ENCODE results near the gene PRG2. TPM values are rescaled to one million over a fixed set of nuclear protein-coding genes. Genes with fewer than 3 reads are reported as not detected.

Gene PRG2
- total RNA-seq, 1 experiment from 2014 or later = not detected

DNA sequence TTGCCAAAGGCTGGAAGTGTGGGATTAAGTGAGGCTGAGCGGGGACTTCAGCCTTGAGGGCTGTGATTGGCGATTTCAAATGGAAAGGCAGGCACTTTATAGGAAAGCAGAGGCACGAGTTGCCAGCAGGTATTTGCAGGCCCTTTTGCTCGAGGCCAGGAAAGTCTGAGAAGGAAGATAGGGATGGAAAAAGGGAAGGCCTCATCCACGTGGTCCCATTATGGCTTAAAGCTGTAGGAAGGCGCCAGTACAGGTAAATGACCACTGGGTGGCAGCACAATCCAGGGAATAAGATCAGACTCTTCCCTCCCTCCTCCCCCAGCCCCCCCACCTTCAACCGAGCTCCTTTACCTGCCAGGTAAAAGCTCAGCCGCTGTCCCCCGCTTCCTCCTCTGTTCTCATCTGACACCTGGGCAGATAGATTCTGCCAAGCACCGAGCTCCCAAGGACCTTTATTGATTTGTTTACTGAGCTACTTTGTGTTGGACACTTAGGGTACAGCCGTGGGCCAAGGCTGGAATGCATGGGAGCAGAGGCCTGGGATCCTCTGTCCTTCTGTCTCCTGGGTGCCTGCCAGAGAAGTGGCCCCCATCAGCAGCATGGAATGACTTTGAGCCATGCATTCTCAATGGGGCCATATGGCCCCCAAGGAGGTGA, 44.8 kb downstream of the PRG2 start:
- in situ Hi-C loops (cut with HindIII; ENCODE audit: low pct_unique_long_range_greater_than_20kb, low sequenced_read_pairs) = no loop called here

GRCh38 chr11:57344826-57345225, 45.6 kb downstream of the PRG2 start:
- ChIA-PET POLR2A (no interaction called here), CTCF (no interaction called here)
- in situ Hi-C loops (cut with HindIII; ENCODE audit: low pct_unique_long_range_greater_than_20kb, low sequenced_read_pairs) = no loop called here

More for the DNA sequence above, 44.8 kb downstream of the PRG2 start:
- H3K9me3 ChIP-seq (ENCODE audit: control insufficient read depth, insufficient read depth, low read depth, low read length) = no peaks in the 10 kb centered on the region
- H3K27me3 ChIP-seq (ENCODE audit: control insufficient read depth, insufficient read depth, low read length) = no peaks in the 10 kb centered on the region
- H3K27ac ChIP-seq (ENCODE audit: low read length) = no peak overlapping the region
- CTCF ChIA-PET = interaction anchor here (0.5 to 1.1 kb wide), 10 partner anchors 15 to 1222 kb away, joined by 3 to 10 read pairs (median 5); partner anchors contain the start of gene UBE2L6
- TF ChIP-seq CTCF (IDR thresholded peaks at IDR 0.05) (peak; percentile 85), TCF7L2 (IDR thresholded peaks at IDR 0.05; ENCODE audit: low read depth, low read length) (no peak)
- no peak overlapping the region for H3K4me3 ChIP-seq (ENCODE audit: low read depth in 2 of 2, low read length in 2 of 2)
- DNase-seq (ENCODE audit: low read depth, low spot score) = no peak
- no peaks in the 10 kb centered on the region for H3K4me1 ChIP-seq (ENCODE audit: control insufficient read depth, insufficient read depth, low read length)
- BruUV-seq (replicated peaks) = no TSS peak
- no peaks in the 10 kb centered on the region for H3K36me3 ChIP-seq (ENCODE audit: control insufficient read depth, insufficient read depth, low read length)
- POLR2A ChIA-PET = no interaction called here
- intact Hi-C loops (cut with micrococcal nuclease; ENCODE audit: unreplicated experiment) = loop anchor here (2.0 to 10.0 kb wide), 5 partner anchors 112 to 297 kb away; partner anchors contain the start of gene UBE2L6
- peak; percentile 89 for ATAC-seq

More at GRCh38 chr11:57344826-57345225, 45.6 kb downstream of the PRG2 start:
- no TSS peak for BruUV-seq (replicated peaks)
- no peaks in the 10 kb centered on the region for H3K27me3 ChIP-seq (ENCODE audit: control insufficient read depth, insufficient read depth, low read length)
- intact Hi-C loops (cut with micrococcal nuclease; ENCODE audit: unreplicated experiment) = loop anchor here (2.0 to 10.0 kb wide), 5 partner anchors 112 to 297 kb away; partner anchors contain the start of gene UBE2L6
- DNase-seq (ENCODE audit: low read depth, low spot score) (no peak), ATAC-seq (no peak)
- no peak overlapping the region; the same call in 1 of the 2 replicates for H3K27ac ChIP-seq (ENCODE audit: low read length)
- no peaks in the 10 kb centered on the region for H3K4me1 ChIP-seq (ENCODE audit: control insufficient read depth, insufficient read depth, low read length)
- no peak overlapping the region for H3K4me3 ChIP-seq (ENCODE audit: low read depth in 2 of 2, low read length in 2 of 2)
- H3K36me3 ChIP-seq (ENCODE audit: control insufficient read depth, insufficient read depth, low read length) = no peaks in the 10 kb centered on the region
- no peaks in the 10 kb centered on the region for H3K9me3 ChIP-seq (ENCODE audit: control insufficient read depth, insufficient read depth, low read depth, low read length)
- no peak for TF ChIP-seq TCF7L2 (IDR thresholded peaks at IDR 0.05; ENCODE audit: low read depth, low read length)
- no peak for TF ChIP-seq SIN3A (IDR thresholded peaks at IDR 0.05; ENCODE audit: borderline replicate concordance, insufficient read depth, low read depth, low read length)
- TF ChIP-seq, protein P1, sequence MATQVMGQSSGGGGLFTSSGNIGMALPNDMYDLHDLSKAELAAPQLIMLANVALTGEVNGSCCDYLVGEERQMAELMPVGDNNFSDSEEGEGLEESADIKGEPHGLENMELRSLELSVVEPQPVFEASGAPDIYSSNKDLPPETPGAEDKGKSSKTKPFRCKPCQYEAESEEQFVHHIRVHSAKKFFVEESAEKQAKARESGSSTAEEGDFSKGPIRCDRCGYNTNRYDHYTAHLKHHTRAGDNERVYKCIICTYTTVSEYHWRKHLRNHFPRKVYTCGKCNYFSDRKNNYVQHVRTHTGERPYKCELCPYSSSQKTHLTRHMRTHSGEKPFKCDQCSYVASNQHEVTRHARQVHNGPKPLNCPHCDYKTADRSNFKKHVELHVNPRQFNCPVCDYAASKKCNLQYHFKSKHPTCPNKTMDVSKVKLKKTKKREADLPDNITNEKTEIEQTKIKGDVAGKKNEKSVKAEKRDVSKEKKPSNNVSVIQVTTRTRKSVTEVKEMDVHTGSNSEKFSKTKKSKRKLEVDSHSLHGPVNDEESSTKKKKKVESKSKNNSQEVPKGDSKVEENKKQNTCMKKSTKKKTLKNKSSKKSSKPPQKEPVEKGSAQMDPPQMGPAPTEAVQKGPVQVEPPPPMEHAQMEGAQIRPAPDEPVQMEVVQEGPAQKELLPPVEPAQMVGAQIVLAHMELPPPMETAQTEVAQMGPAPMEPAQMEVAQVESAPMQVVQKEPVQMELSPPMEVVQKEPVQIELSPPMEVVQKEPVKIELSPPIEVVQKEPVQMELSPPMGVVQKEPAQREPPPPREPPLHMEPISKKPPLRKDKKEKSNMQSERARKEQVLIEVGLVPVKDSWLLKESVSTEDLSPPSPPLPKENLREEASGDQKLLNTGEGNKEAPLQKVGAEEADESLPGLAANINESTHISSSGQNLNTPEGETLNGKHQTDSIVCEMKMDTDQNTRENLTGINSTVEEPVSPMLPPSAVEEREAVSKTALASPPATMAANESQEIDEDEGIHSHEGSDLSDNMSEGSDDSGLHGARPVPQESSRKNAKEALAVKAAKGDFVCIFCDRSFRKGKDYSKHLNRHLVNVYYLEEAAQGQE (IDR thresholded peaks at IDR 0.05; ENCODE audit: insufficient read depth in 1 of 2, low read depth in 2 of 2, low read length in 1 of 2) = no peak
- TF ChIP-seq POLR2AphosphoS5 (IDR thresholded peaks at IDR 0.05; ENCODE audit: low read depth, low read length) = no peak
- TF ChIP-seq CTCF (IDR thresholded peaks at IDR 0.05) = no peak

Data from Panc1 (cell line).